Measurements from ENCODE around the gene REEP2. TPM values are rescaled to one million over a fixed set of nuclear protein-coding genes. Genes with fewer than 3 reads are reported as not detected.
"Not testable (repeated sequence)": the region's sequence is repeated elsewhere in the genome, so short reads cannot be mapped to it uniquely, and the experiment has no call there.

Gene REEP2
- polyA plus RNA-seq, 1 donor from 2014 or later: 146 TPM

- Histone ChIP-seq H3F3A (ENCODE audit: insufficient read depth, low read length, poor library complexity, severe bottlenecking) (no peaks in the 10 kb centered on the region), H3K36me3 (ENCODE audit: insufficient read depth, low read length) (peaks cover 5% of the 10 kb centered on the region), H3K9me3 (ENCODE audit: low read length) (no peaks in the 10 kb centered on the region), H3K4me2 (ENCODE audit: low read length) (no peak overlapping the region), H3K27ac (ENCODE audit: low read length) (no peak overlapping the region), H3K9me2 (ENCODE audit: insufficient read depth, low read length) (no peaks in the 10 kb centered on the region), H3K79me2 (replicated peaks; ENCODE audit: insufficient read depth, low read length) (no peaks in the 10 kb centered on the region), H3K9ac (ENCODE audit: low read length) (no peak overlapping the region), H2AFZ (ENCODE audit: low read depth, low read length) (no peak overlapping the region), H3K27me3 (ENCODE audit: insufficient read depth, low read depth, low read length) (no peaks in the 10 kb centered on the region), H3K4me3 (ENCODE audit: low read length) (no peak overlapping the region), H4K20me1 (ENCODE audit: insufficient read depth) (no peaks in the 10 kb centered on the region)
- TF ChIP-seq CTCF (IDR thresholded peaks at IDR 0.05; ENCODE audit: poor library complexity, severe bottlenecking) (no peak), REST (IDR thresholded peaks at IDR 0.05; ENCODE audit: borderline replicate concordance) (no peak), POLR2AphosphoS5 (IDR thresholded peaks at IDR 0.05) (no peak), SMC3 (conservative IDR thresholded peaks at IDR 0.05; ENCODE audit: poor library complexity) (no peak), RAD21 (conservative IDR thresholded peaks at IDR 0.05) (no peak), TAF1 (IDR thresholded peaks at IDR 0.05; ENCODE audit: low read depth) (no peak)
These were observed 30.8 kb upstream of the REEP2 start for GRCh38 chr5:138408023-138408422.

- not testable (repeated sequence) for H2AFZ ChIP-seq (ENCODE audit: low read depth, low read length); H3F3A ChIP-seq (ENCODE audit: insufficient read depth, low read length, poor library complexity, severe bottlenecking); H3K27me3 ChIP-seq (ENCODE audit: insufficient read depth, low read depth, low read length); H3K36me3 ChIP-seq (ENCODE audit: insufficient read depth, low read length); H3K4me2 ChIP-seq (ENCODE audit: low read length); H3K79me2 ChIP-seq (replicated peaks; ENCODE audit: insufficient read depth, low read length); H3K27ac ChIP-seq (ENCODE audit: low read length); H3K9ac ChIP-seq (ENCODE audit: low read length); H3K9me2 ChIP-seq (ENCODE audit: insufficient read depth, low read length); H3K4me3 ChIP-seq (ENCODE audit: low read length); H4K20me1 ChIP-seq (ENCODE audit: insufficient read depth); H3K9me3 ChIP-seq (ENCODE audit: low read length)
- TF ChIP-seq SMC3 (conservative IDR thresholded peaks at IDR 0.05; ENCODE audit: poor library complexity) (peak; percentile 39), CTCF (IDR thresholded peaks at IDR 0.05; ENCODE audit: poor library complexity, severe bottlenecking) (peak; percentile 41)
These were observed 27.7 kb upstream of the REEP2 start for GRCh38 chr5:138410996-138411640.

Measured in neural cell (in vitro differentiated cells).